Activated CD4-positive, alpha-beta T cell treated with anti-CD3 and anti-CD28 coated beads, Interleukin-2, amount 10 ng/mL, durations not matched to agents 24 days and 14 days (primary cell): Measurements from ENCODE around the gene PEX14. TPM values are rescaled to one million over a fixed set of nuclear protein-coding genes. Genes with fewer than 3 reads are reported as not detected.
"Not testable (repeated sequence)": the region's sequence is repeated elsewhere in the genome, so short reads cannot be mapped to it uniquely, and the experiment has no call there.

Experiments
- DNase-seq: peaks from one replicate; pipeline ENCODE4 v3.0.0; 2022
- H3K27ac Mint-ChIP-seq: one replicate; pipeline ENCODE4 v1.8.0; 2022; ENCODE audit warnings: mild to moderate bottlenecking, mixed read lengths
- H3K27me3 Mint-ChIP-seq: one replicate; pipeline ENCODE4 v1.8.0; 2022; ENCODE audit warnings: mixed read lengths
- H3K36me3 Mint-ChIP-seq: one replicate; pipeline ENCODE4 v1.8.0; 2022; ENCODE audit warnings: low read depth, mild to moderate bottlenecking, mixed read lengths
- H3K4me1 Mint-ChIP-seq: one replicate; pipeline ENCODE4 v1.8.0; 2021; ENCODE audit warnings: mixed read lengths
- H3K4me3 Mint-ChIP-seq: one replicate; pipeline ENCODE4 v1.8.0; 2022; ENCODE audit warnings: mild to moderate bottlenecking, moderate library complexity, mixed read lengths
- H3K9me3 Mint-ChIP-seq: one replicate; pipeline ENCODE4 v1.8.0; 2021; ENCODE audit warnings: mixed read lengths
- intact Hi-C: fragments of 100-400 bp; cut with micrococcal nuclease; formaldehyde crosslinking; loops from one replicate; pipeline ENCODE4 v1.15.1; 2023
- total RNA-seq: library from RNA; stranded (reverse); gene quantifications from 2 replicates; pipeline ENCODE4 v1.2.3, GENCODE V29; 2022

PEX14 gene
- total RNA-seq, 1 donor from 2014 or later, result 21.6 TPM

GRCh38 chr1:10467078-10467477 is 7.7 kb upstream of the PEX14 start:
- no peak overlapping the region for H3K27ac Mint-ChIP-seq
- H3K4me1 Mint-ChIP-seq, result peaks cover 2% of the 10 kb centered on the region
- peaks cover 47% of the 10 kb centered on the region for H3K36me3 Mint-ChIP-seq
- intact Hi-C loops, result no loop called here
- no peak overlapping the region for H3K4me3 Mint-ChIP-seq
- no peaks in the 10 kb centered on the region for H3K27me3 Mint-ChIP-seq
- no peak for DNase-seq
- no peaks in the 10 kb centered on the region for H3K9me3 Mint-ChIP-seq

GRCh38 chr1:10470043-10470442 is 4.7 kb upstream of the PEX14 start:
- Mint-ChIP-seq H3K36me3 (peaks cover 29% of the 10 kb centered on the region), H3K4me3 (no peak overlapping the region), H3K27ac (no peak overlapping the region), H3K27me3 (no peaks in the 10 kb centered on the region), H3K4me1 (peaks cover 15% of the 10 kb centered on the region), H3K9me3 (no peaks in the 10 kb centered on the region)
- no peak for DNase-seq
- intact Hi-C loops, result no loop called here

GRCh38 chr1:10471411-10472219 is 3.1 kb upstream of the PEX14 start:
- Mint-ChIP-seq H3K27me3 (no peaks in the 10 kb centered on the region), H3K36me3 (peaks cover 26% of the 10 kb centered on the region), H3K27ac (peak overlapping the region; percentile 94), H3K4me3 (peak overlapping the region; percentile 98), H3K9me3 (no peaks in the 10 kb centered on the region), H3K4me1 (peaks cover 28% of the 10 kb centered on the region)
- DNase-seq, result no peak
- intact Hi-C loops, result loop anchor here (1.0 kb wide), 2 partner anchors 23 to 41 kb away; partner anchors contain the start of gene CENPS

GRCh38 chr1:10472220-10473144 is 2.3 kb upstream of the PEX14 start, which contains the start of gene DFFA:
DFFA (minus strand) TSS chr1:10472529; CDS start chr1:10472458, 71 bp downstream.
- Mint-ChIP-seq H3K4me1 (peaks cover 30% of the 10 kb centered on the region), H3K27ac (peak within 1 kb of the TSS; percentile 94), H3K9me3 (no peaks in the 10 kb centered on the region), H3K36me3 (peaks cover 22% of the 10 kb centered on the region), H3K27me3 (no peaks in the 10 kb centered on the region), H3K4me3 (peak within 1 kb of the TSS; percentile 98)
- intact Hi-C loops, result loop anchor here (1.0 kb wide), 2 partner anchors 22 to 42 kb away; partner anchors contain the start of gene CENPS
- DNase-seq, result peak; percentile 98

DNA sequence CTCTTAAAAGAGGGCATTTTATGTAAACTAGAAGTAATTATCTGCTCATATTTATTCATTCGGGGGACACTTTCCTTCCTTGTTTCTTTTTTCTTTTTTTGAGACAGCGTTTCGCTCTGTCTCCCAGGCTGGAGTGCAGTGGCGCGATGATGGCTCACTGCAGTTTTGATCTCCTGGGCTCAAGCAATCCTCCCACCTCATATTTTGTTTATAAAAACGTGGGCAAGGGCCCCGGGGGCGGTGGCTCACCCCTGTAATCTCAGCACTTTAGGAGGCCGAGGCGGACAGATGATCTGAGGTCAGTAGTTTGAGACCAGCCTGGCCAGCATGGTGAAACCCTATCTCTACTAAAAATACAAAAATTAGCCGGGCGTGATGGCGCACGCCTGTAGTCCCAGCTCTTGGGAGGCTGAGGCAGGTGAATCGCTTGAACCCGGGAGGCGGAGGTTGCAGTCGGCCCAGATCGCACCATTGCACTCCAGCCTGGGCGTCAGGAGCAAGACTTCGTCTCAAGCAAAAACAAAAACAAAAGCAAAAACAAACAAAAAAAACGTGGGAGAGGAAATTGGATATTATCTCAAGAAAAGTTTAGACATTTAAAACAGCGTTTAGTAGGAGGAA is 1.5 kb upstream of the PEX14 start:
- H3K4me3 Mint-ChIP-seq, result peak overlapping the region; percentile 98
- H3K4me1 Mint-ChIP-seq, result peaks cover 31% of the 10 kb centered on the region
- H3K9me3 Mint-ChIP-seq, result no peaks in the 10 kb centered on the region
- peaks cover 16% of the 10 kb centered on the region for H3K36me3 Mint-ChIP-seq
- H3K27ac Mint-ChIP-seq, result peak overlapping the region; percentile 51
- H3K27me3 Mint-ChIP-seq, result no peaks in the 10 kb centered on the region
- no peak for DNase-seq
- intact Hi-C loops, result no loop called here

- DNase-seq, H3K27me3 Mint-ChIP-seq, H3K9me3 Mint-ChIP-seq, H3K36me3 Mint-ChIP-seq: not testable (repeated sequence)
- peak overlapping the region; percentile 89 for H3K27ac Mint-ChIP-seq
- H3K4me3 Mint-ChIP-seq, result peak overlapping the region; percentile 97
- peaks cover 31% of the 10 kb centered on the region for H3K4me1 Mint-ChIP-seq
- intact Hi-C loops, result loop anchor here (2.0 kb wide), 1 partner anchor 75 kb away; the partner anchor contains the start of gene PGD
These were observed 489 bp upstream of the PEX14 start for GRCh38 chr1:10474309-10474612.

DNA sequence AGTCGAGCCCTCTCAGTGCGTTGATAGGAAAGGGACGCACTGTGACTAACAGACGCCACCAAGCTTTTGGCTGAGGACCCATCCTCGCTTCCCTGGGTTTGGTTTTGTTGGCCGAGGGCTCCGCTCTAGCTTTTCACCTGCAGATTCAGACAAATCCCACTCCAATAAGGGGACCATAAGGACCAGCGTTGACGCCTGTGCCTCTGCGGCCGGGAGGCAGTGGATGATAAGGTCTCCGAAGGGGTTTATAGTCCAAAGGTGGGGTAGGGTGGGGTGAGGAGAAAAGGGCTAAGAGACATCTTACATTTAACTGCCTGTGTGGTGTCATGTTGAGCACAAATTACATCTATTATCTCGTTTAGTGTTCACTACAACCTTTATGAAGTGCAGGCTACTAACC is 760 bp downstream of the PEX14 start:
- H3K36me3 Mint-ChIP-seq, result peaks cover 9% of the 10 kb centered on the region
- peaks cover 34% of the 10 kb centered on the region for H3K4me1 Mint-ChIP-seq
- no peaks in the 10 kb centered on the region for H3K27me3 Mint-ChIP-seq
- intact Hi-C loops, result loop anchor here (2.0 kb wide), 1 partner anchor 77 kb away; the partner anchor contains the start of gene PGD
- H3K9me3 Mint-ChIP-seq, result no peaks in the 10 kb centered on the region
- peak overlapping the region; percentile 97 for H3K4me3 Mint-ChIP-seq
- DNase-seq, result no peak
- H3K27ac Mint-ChIP-seq, result peak overlapping the region; percentile 83

DNA sequence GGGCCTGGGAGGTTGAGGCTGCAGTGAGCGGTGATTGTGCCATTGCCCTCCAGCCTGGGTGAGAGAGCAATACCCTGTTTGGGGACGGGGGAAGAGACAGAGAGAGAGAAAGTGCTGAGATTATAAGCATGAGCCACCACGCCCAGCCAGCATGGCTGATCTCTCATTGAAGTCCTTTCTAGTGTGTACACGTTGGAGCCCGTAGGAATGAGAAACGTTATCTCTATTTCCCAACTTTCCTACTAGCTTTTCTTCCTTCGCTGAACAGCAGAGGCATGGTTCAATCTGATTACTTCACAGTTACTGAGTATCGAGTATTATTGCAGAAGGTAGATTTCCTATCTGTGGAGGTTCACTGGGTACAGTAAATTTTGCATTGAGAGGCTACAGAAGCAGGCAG is 4.5 kb downstream of the PEX14 start:
- Mint-ChIP-seq H3K36me3 (peaks cover 6% of the 10 kb centered on the region), H3K27me3 (no peaks in the 10 kb centered on the region), H3K9me3 (no peaks in the 10 kb centered on the region), H3K27ac (no peak overlapping the region), H3K4me1 (peaks cover 26% of the 10 kb centered on the region), H3K4me3 (no peak overlapping the region)
- no peak for DNase-seq
- intact Hi-C loops, result no loop called here

GRCh38 chr1:10480614-10481013 is 5.9 kb downstream of the PEX14 start:
- no peak overlapping the region for H3K4me3 Mint-ChIP-seq
- H3K27ac Mint-ChIP-seq, result no peak overlapping the region
- no peaks in the 10 kb centered on the region for H3K9me3 Mint-ChIP-seq
- H3K4me1 Mint-ChIP-seq, result peaks cover 17% of the 10 kb centered on the region
- no peak for DNase-seq
- H3K27me3 Mint-ChIP-seq, result no peaks in the 10 kb centered on the region
- intact Hi-C loops, result no loop called here
- H3K36me3 Mint-ChIP-seq, result peaks cover 5% of the 10 kb centered on the region

DNA sequence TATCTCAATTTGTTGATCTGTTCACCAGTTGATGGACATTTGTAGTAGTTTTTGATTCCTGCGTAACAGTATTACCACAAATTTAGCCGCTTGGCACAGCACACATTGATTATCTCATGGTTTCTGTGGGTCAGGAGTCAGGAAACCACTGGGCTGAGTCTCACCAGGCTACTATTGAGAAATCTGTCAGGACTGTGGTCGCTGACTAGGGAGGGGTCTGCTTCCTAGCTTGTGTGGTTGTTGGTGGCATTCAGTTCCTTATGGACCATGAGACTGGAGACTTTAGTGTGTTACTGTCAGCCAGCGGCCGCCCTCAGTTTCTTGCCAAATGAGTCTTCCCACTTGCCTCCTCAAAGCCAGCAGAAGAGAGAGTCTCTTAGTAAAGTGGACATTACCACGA is 9.8 kb downstream of the PEX14 start:
- Mint-ChIP-seq H3K4me3 (no peak overlapping the region), H3K36me3 (peaks cover 14% of the 10 kb centered on the region), H3K27me3 (no peaks in the 10 kb centered on the region), H3K9me3 (no peaks in the 10 kb centered on the region), H3K4me1 (peaks cover 7% of the 10 kb centered on the region), H3K27ac (no peak overlapping the region)
- intact Hi-C loops, result no loop called here
- no peak for DNase-seq

DNA sequence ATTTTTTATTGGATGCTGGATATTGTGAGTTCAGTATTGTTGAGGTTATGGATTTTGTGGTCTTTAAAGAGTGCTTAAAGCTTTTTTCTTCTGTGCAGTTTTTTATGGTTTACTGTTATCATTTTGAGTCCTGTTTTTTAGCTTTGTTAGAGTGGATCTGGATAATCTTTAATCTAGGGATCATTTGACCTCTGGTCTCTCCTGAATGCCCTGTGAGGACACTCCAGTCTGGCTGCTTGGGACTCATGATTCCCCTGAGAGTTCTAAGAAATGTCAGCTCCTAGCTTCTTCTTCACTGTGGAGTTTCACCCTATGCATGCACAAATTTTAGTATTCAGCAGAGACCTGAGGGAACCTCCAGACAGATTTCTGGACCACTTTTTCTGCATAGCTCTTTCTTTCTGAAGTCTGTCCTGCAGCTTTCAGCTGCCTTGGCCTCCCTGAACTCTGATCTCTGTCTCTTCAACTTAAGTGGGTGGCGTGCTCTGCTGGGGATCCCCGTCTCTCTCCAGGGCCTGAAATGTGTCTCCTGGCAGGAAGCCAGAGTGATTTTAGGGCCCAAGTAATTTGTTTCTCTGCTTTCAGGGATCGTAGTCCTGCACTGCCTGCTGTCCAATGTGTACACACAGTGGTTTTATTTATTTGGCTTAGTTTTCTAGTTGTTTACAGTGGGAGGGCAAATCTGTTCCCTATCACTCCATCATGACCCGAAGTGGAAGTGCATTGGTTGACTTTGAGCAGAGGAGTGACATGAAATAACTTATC is 14.7 kb downstream of the PEX14 start:
- Mint-ChIP-seq H3K9me3 (no peaks in the 10 kb centered on the region), H3K36me3 (peaks cover 18% of the 10 kb centered on the region), H3K27ac (peak overlapping the region; percentile 44), H3K4me1 (peaks cover 16% of the 10 kb centered on the region), H3K4me3 (no peak overlapping the region), H3K27me3 (no peaks in the 10 kb centered on the region)
- DNase-seq, result no peak
- intact Hi-C loops, result loop anchor here (10.0 kb wide), 1 partner anchor 275 kb away; the partner anchor contains the start of gene KIF1B

DNA sequence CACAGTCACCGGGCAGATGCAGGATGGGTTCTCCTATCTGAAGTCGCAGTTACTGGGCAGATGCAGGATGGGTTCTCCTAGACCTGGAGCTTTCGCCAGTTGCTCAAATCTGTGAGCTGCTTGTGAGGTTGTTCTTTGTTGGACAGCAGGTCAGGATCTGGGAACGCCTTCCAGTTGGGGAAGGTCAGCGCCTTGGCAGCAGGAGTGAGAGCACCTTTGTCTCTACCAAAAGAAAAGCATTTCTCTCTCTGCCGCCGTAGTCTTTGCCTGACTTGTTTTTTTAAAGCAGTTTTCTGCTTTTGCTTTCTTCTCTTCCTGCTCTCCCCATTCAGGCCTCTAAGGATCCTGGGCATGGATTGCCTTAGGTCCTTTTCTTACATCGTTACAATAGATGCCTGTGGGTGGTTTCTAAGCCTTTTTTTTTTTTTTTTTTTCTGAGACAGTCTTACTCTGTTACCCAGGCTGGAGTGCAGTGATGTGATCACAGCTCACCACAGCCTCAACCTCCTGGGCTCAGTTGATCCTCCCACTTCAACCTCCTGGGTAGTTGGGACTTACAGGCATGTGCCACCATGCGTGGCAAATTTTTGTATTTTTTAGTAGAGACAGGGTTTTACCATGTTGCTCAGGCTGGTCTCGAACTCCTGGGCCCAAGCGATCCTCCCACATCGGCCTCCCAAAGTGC is 15.7 kb downstream of the PEX14 start:
- no peaks in the 10 kb centered on the region for H3K9me3 Mint-ChIP-seq
- peaks cover 26% of the 10 kb centered on the region for H3K4me1 Mint-ChIP-seq
- H3K36me3 Mint-ChIP-seq, result peaks cover 18% of the 10 kb centered on the region
- intact Hi-C loops, result loop anchor here (10.0 kb wide), 1 partner anchor 276 kb away; the partner anchor contains the start of gene KIF1B
- no peaks in the 10 kb centered on the region for H3K27me3 Mint-ChIP-seq
- H3K27ac Mint-ChIP-seq, result no peak overlapping the region
- H3K4me3 Mint-ChIP-seq, result no peak overlapping the region
- DNase-seq, result no peak
